Esophagus squamous epithelium (tissue), 4 donors: ENCODE data around the gene IAH1.

Experiments used
- POLR2A ChIP-seq, 4 donors: fragments of 450-650 bp; IDR thresholded peaks; one replicate each; pipeline ENCODE4 v1.6.1; 2017; ENCODE audit warnings: antibody characterized with exemption in 4 of 4, mild to moderate bottlenecking in 4 of 4, moderate library complexity in 3 of 4
- TF ChIP-seq, protein P1 (sequence below), 6 experiments: fragments of 450-650 bp in 4 of 6; fragments of 200-600 bp in 2 of 6; sonication (generic) in 2 of 6; IDR thresholded peaks; one replicate each; pipeline ENCODE4 v1.5.1; 2016 to 2019; ENCODE audit warnings: antibody characterized with exemption in 6 of 6, mild to moderate bottlenecking in 4 of 6, moderate library complexity in 4 of 6

DNA sequence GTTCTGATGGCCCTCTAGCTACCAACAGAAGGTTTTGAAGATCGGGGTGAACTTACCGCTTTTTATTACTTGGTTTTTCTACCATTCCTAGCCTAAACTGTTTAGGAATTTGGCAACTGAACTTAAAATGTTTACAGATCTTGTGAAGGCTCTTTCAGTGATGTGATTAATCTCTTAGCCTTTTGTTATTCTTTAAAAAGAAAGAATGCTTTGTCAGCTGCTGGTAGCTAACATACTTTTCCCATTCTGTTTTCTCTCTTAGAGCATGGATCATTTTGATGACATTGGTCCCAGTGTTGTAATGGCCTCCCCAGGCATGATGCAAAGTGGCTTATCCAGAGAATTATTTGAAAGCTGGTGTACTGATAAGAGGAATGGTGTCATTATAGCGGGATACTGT, 32.8 kb upstream of the IAH1 start:
- TF ChIP-seq POLR2A (IDR thresholded peaks at IDR 0.05): no peak
- TF ChIP-seq, protein P1, sequence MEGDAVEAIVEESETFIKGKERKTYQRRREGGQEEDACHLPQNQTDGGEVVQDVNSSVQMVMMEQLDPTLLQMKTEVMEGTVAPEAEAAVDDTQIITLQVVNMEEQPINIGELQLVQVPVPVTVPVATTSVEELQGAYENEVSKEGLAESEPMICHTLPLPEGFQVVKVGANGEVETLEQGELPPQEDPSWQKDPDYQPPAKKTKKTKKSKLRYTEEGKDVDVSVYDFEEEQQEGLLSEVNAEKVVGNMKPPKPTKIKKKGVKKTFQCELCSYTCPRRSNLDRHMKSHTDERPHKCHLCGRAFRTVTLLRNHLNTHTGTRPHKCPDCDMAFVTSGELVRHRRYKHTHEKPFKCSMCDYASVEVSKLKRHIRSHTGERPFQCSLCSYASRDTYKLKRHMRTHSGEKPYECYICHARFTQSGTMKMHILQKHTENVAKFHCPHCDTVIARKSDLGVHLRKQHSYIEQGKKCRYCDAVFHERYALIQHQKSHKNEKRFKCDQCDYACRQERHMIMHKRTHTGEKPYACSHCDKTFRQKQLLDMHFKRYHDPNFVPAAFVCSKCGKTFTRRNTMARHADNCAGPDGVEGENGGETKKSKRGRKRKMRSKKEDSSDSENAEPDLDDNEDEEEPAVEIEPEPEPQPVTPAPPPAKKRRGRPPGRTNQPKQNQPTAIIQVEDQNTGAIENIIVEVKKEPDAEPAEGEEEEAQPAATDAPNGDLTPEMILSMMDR (IDR thresholded peaks at IDR 0.05): no peak
